Measurements from ENCODE around the gene C4orf50. TPM values are rescaled to one million over a fixed set of nuclear protein-coding genes. Genes with fewer than 3 reads are reported as not detected.
A peak's percentile ranks its signal among the peaks of the same experiment; 100 is the strongest.

C4orf50 gene
- total RNA-seq, 1 experiment from 2014 or later = 0.17 TPM

DNA sequence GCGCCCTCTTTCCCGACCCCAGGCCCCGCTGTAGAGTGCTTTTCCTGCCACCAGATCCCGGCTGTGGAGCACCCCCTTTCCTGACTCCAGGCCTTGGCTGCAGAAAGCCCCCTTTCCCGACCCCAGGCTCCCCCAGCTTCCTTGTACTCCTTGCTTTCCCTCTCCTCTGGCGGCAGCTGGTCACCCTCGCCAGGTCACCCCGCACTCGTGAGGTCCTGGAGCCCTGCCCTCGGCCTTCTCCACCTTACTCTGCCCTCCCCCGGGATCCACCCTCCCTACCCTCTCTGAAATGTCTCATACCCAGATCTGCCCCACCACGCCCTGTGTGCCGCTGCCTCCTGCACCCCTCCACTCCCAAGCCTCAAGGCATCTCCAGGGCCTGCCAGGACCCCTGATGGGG, 25.0 kb upstream of the C4orf50 start:
- Histone ChIP-seq H3K23me2 (ENCODE audit: insufficient read length, low read depth, low read length, poor library complexity, severe bottlenecking) (no peaks in the 10 kb centered on the region), H3K56ac (ENCODE audit: insufficient read length, low read depth, low read length) (no peak overlapping the region), H3K4me1 (ENCODE audit: insufficient read depth, low read length) (no peaks in the 10 kb centered on the region), H4K20me1 (ENCODE audit: control insufficient read depth, insufficient read depth, insufficient read length) (no peaks in the 10 kb centered on the region), H4K8ac (replicated peaks; ENCODE audit: insufficient read length, low read depth, low read length) (no peak overlapping the region), H3K4ac (ENCODE audit: low read depth, low read length) (no peak overlapping the region), H3K27ac (ENCODE audit: insufficient read length, low read depth, low read length) (no peak overlapping the region), H3K9ac (ENCODE audit: extremely low read depth, insufficient read length, low read length) (no peak overlapping the region), H3K4me2 (ENCODE audit: insufficient read depth, insufficient read length, low read length) (no peak overlapping the region), H2BK120ac (ENCODE audit: low read depth, low read length, poor library complexity, severe bottlenecking) (no peak overlapping the region), H3K79me1 (ENCODE audit: insufficient read depth, low read depth, low read length, poor library complexity, severe bottlenecking) (no peaks in the 10 kb centered on the region), H2BK20ac (ENCODE audit: low read depth, low read length, poor library complexity, severe bottlenecking) (no peak overlapping the region), H2BK15ac (ENCODE audit: low read depth, low read length) (no peak overlapping the region), H3K23ac (ENCODE audit: insufficient read length, low read depth, low read length) (no peak overlapping the region), H2BK5ac (ENCODE audit: insufficient read length, low read length) (no peak overlapping the region), H3K79me2 (ENCODE audit: insufficient read depth, low read length) (no peaks in the 10 kb centered on the region; the same call in 1 of the 2 replicates), H3K27me3 (ENCODE audit: insufficient read depth, low read length) (no peaks in the 10 kb centered on the region), H4K91ac (ENCODE audit: insufficient read length, low read depth, low read length) (no peak overlapping the region), H2BK12ac (ENCODE audit: insufficient read length, low read depth, low read length) (no peak overlapping the region), H3K14ac (ENCODE audit: insufficient read depth, low read length) (no peak overlapping the region), H4K5ac (ENCODE audit: insufficient read length, low read depth, low read length) (no peak overlapping the region), H3K18ac (ENCODE audit: insufficient read length, low read depth, low read length) (no peak overlapping the region), H3T11ph (ENCODE audit: low read length) (no peak overlapping the region), H3K9me3 (ENCODE audit: control insufficient read depth, low read depth, low read length) (no peaks in the 10 kb centered on the region), H2AFZ (ENCODE audit: low read length) (no peak overlapping the region), H2AK5ac (ENCODE audit: insufficient read length, low read length) (no peak overlapping the region)
- Mint-ChIP-seq H3K27me3 (ENCODE audit: low read depth) (peaks cover 2% of the 10 kb centered on the region), H3K4me3 (no peak overlapping the region), H3K36me3 (ENCODE audit: insufficient read depth in 1 of 3, low read depth in 3 of 3) (no peaks in the 10 kb centered on the region), H3K27ac (0 out of 7 replicates have a peak overlapping the region, but pooled peaks of 1 of the 3 experiments have one; percentile 44), H3K9me3 (no peaks in the 10 kb centered on the region), H3K4me1 (peaks cover 0 to 3% of the 10 kb centered on the region in 2 experiments; a peak in 2 of 4 replicates)
- no CpG with 5 or more reads among the region's 13 CpGs for WGBS (ENCODE audit: extremely low coverage, insufficient read length, low lambda C conversion rate)
- DNase-seq = no peak
- TF ChIP-seq CTCF (conservative IDR thresholded peaks at IDR 0.05) = no peak

Measured in H9 (cell line).